T-helper 9 cell (primary cell): Measurements from ENCODE around the gene PAIP2B.
"Not testable (repeated sequence)": the region's sequence is repeated elsewhere in the genome, so short reads cannot be mapped to it uniquely, and the experiment has no call there.

ENCODE experiments used
- DNase-seq: peaks from one replicate; pipeline ENCODE4 v3.0.0-alpha.2; 2020
- total RNA-seq, 2 donors: gene quantifications; one replicate each; lab custom pipeline; 2026; lab: John Stamatoyannopoulos, UW

Gene PAIP2B
- 16.2 to 21.1 reads per million in 2 donors for total RNA-seq

DNA sequence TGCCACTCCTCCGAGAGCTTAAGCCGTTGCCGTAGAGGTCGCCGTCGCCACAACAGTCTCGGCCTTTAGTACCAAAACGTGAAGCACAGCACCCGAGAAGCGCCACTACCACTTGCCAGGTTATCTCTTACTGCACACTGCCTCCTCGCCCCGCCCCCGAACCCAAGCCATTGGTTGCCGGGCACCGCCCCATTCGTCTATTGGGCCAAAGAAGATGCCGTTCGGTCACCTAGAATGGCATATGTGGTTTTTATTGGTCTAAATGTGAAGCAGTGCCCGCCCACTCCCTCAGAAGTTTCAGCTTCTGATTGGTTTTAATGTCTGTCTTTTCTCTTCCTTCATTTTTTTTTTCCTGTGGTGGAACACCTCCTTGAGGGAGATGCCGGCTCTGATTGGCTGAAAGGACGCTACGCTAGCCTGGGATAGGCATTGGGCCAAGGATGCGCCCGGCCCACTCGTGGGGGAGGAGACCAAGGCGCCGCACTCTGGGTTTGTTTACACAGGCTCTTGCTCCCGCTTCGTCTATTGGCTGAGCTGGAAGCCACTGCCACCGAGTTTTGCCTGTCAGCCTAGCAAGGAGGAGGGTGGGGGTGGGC lies at the start of gene PAIP2B:
PAIP2B (minus strand) TSS at position 139 of the 596 bp plus-strand sequence. CDS start 24,514 bp downstream, outside the sequence.
- DNase-seq: peak; percentile 96

DNA sequence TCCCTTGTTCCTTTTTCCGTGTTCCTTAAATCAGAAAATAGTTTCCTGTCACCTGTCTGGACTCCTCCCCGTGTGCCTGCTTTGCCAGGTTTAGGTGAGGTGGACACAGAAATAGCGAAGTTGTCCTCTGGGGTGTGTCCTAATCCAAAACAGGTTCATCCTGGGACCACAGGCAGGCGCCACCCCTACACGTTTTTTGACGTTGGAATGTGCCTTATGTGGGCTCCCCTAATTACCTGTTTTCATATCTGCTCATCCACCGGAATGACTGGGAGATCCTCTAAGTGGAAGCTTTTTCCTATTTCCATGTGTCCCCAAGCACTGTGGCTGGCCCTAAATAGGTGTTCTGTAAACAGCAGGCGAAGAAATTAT lies 49.0 kb upstream of the PAIP2B start:
- DNase-seq: no peak

- DNase-seq: no peak
Observed at GRCh38 chr2:71269511-71270090, 42.7 kb upstream of the PAIP2B start.

- DNase-seq: no peak
Observed at GRCh38 chr2:71263386-71263785, 36.5 kb upstream of the PAIP2B start.

DNA sequence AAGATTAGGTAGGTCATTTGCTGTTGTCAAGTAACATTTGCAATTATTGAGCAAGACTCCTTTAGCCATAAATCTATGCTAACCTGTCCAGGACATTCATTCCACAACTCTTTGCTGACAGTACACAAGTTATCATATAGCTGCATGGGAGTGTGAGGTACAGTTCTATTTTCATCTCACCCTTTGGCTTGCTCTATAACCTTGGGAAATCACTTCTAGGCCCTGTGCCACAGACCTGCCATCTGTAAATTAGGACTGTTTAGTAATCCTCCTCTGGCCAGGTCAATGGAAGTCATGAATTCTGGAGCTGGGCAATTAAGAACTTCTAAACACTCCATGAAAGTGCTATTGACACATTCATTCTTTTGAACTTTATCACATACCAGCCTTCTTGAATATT lies 34.6 kb upstream of the PAIP2B start:
- DNase-seq: no peak

DNA sequence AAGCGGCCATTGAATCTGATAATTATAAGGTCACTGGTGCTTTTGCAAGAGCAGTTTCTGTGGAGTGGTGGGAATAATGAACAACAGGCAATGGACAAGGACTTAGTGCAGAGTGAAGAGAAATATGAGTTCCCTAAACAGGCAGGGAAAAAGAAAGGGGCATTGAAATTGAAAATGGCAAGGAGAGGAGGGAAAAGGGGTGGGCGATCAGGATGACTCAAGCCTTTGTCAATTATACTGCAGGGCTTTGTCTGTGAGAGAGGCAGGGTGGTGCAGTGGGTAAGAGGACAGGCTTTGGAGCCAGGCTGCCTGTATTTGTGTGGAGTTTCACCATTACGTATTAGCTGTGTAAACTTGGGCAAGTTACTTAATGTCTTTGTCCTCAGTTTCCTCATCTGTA lies 29.5 kb upstream of the PAIP2B start:
- DNase-seq: no peak

DNA sequence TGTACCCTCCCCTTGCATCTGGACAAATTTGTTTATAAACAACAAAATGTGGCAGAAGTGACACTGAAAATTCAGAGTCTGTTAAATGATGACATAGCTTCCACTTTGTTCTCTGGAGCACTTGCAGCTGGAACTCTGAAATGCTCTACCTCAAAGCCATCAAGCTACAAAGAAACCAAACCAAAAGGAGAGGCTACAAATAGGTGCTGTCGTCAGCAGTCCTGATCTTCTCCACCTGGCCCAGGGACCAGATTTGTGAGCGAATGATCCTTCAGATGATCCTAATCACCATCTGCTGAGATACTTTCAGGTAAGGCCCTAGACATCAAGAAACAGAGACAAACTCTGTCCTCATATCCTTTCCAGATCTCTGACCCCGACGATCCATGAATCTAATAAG lies 27.9 kb upstream of the PAIP2B start:
- no peak for DNase-seq

- no peak for DNase-seq
Observed at GRCh38 chr2:71254078-71254477, 27.2 kb upstream of the PAIP2B start.

- no peak for DNase-seq
Observed at GRCh38 chr2:71253476-71253875, 26.6 kb upstream of the PAIP2B start.

DNA sequence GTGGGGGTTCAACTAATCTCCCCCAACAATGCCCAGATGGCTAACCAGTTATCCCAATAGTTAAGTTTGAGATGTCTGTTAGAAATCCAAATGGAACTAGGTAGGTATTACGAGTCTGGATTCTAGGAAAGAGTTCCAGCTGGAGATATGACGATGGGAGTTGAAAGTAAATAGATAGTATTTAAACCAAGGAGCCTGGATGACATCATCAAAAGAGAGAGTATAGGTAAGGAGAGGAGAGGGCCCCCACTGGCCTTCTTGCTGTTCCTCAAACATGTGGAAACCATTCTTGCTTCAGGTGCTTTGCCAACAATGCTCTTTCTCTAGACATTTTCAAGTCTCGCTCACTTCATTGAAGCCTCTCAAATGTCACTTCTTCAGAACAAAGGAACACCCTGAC lies 26.0 kb upstream of the PAIP2B start:
- no peak for DNase-seq

GRCh38 chr2:71250935-71251334 lies 24.0 kb upstream of the PAIP2B start:
- DNase-seq: no peak

DNA sequence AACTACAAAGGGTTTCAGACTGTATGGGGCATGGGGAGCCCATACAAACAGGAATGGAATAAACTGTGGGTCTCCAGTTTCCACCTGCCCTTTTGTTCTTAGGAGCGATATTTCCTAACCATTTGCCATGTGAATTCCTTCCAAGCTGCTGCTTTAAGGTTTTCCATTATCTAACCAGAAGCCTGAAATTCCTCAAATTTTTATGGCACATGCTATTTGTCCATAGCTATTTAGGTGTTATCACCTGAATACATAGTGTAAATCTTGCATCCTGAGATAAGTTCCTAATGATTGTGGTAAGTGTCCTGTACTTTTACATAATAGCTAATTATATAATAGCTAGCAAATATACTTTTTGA lies 17.4 kb upstream of the PAIP2B start:
- no peak for DNase-seq

GRCh38 chr2:71243634-71244301 lies 16.9 kb upstream of the PAIP2B start:
- DNase-seq: no peak

GRCh38 chr2:71240794-71241193 lies 13.9 kb upstream of the PAIP2B start:
- no peak for DNase-seq

GRCh38 chr2:71238089-71238488 lies 11.2 kb upstream of the PAIP2B start:
- no peak for DNase-seq

- DNase-seq: no peak
Observed at GRCh38 chr2:71235930-71236587, 9.2 kb upstream of the PAIP2B start.

GRCh38 chr2:71233072-71233471 lies 6.2 kb upstream of the PAIP2B start:
- not testable (repeated sequence) for DNase-seq

GRCh38 chr2:71226096-71226964 lies 573 bp downstream of the PAIP2B start:
- peak; percentile 20 for DNase-seq

DNA sequence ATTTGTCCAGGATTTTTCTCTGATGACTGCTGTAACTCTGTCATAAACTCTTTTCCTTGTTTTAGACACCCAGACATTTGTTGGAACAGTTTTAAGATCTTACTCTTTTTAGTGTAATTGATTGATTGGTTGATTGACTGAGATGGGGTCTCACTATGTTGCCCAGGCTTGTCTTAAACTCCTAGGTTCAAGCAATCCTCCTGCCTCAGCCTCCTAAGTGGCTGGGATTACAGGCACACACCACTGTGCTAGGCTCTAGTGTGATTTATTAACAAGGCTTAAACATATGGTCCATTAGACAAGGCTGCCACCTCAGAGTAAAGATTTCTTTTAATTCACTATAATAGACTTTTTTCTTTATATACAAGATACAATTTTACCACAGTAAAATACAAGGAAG lies 2.0 kb downstream of the PAIP2B start:
- DNase-seq: no peak

DNA sequence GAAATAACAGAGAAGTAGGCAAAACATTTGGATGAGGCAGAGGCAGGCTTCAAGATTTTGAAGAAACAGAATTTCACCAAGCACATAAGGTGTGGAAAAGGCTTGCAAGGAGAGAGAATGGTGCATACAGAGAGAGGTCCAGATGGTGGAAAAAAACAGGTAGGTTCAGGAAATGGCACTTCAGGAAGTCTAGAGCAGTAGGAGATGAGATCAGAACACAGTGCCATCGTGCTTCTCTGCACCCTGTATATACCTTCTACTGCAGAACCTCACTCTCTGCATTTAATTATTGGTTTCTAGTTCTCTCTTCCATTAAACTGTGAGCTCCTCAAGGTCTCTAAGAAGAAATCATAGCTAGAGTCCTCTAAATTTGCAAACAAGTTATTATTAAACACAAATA lies 2.4 kb downstream of the PAIP2B start:
- no peak for DNase-seq

GRCh38 chr2:71223767-71224333 lies 3.1 kb downstream of the PAIP2B start:
- DNase-seq: no peak

- DNase-seq: no peak
Observed at GRCh38 chr2:71220743-71221142, 6.2 kb downstream of the PAIP2B start.

- DNase-seq: no peak
Observed at GRCh38 chr2:71216501-71216900, 10.4 kb downstream of the PAIP2B start.
